Neural progenitor cell (in vitro differentiated cells): Measurements from ENCODE around the gene ARHGAP26.

Experiments used
- CTCF ChIP-seq: fragments of 200-600 bp; sonication (generic); IDR thresholded peaks from 2 replicates; pipeline ENCODE4 v1.5.1; 2017; ENCODE audit warnings: antibody characterized with exemption, mild to moderate bottlenecking
- EZH2 ChIP-seq: fragments of 200-600 bp; sonication (generic); IDR thresholded peaks from 2 replicates; pipeline ENCODE4 v1.6.1; 2017; ENCODE audit warnings: antibody characterized with exemption, mild to moderate bottlenecking, moderate library complexity
- EZH2phosphoT487 ChIP-seq: fragments of 200-600 bp; sonication (generic); IDR thresholded peaks from 2 replicates; pipeline ENCODE4 v1.6.1; 2017; ENCODE audit warnings: antibody characterized with exemption

DNA sequence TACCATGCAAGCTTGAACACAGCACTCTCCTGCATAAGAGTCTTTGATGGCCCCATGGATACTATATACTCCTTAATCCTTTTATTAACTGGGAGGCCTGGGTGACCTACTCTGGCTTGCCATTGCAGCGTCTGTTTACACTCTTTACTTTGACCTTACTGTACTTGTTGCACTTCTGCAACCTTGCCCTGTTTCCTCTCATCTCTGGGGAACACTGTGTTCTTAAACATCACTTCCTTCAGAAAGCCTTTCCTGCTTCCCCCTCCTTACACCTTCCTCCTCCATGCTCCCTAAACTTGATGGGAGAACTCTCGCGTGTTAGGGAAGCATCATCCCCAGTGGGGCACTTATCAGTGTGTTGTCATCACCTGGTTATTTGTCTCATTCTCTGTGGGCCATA is 411.0 kb downstream of the ARHGAP26 start:
- TF ChIP-seq CTCF (no peak), EZH2 (no peak), EZH2phosphoT487 (no peak)
